G401 (cell line): ENCODE results near the gene AOAH. TPM values are rescaled to one million over a fixed set of nuclear protein-coding genes. Genes with fewer than 3 reads are reported as not detected.
"Not testable (repeated sequence)": the region's sequence is repeated elsewhere in the genome, so short reads cannot be mapped to it uniquely, and the experiment has no call there.

Experiments used
- DNase-seq: peaks from one replicate; pipeline ENCODE4 v3.0.0-alpha.2; 2015; ENCODE audit warnings: low spot score
- in situ Hi-C: cut with HindIII; loops from 2 replicates; pipeline ENCODE4 v1.10.0; 2016; ENCODE audit warnings: low sequenced_read_pairs, mixed read lengths
- total RNA-seq: library from RNA; depleted of rRNA; stranded (reverse); fragments of >200 nt; shearing (Covaris generic); gene quantifications from 2 replicates; pipeline ENCODE4 v1.2.3, GENCODE V29; 2014

The AOAH gene
- total RNA-seq, 1 experiment from 2014 or later, result 5.2 TPM

- no peak for DNase-seq
- in situ Hi-C loops, result no loop called here
Measured at GRCh38 chr7:36668080-36668479, 56.2 kb downstream of the AOAH start.

- in situ Hi-C loops, result no loop called here
- no peak for DNase-seq
Measured at GRCh38 chr7:36667007-36667745, 57.1 kb downstream of the AOAH start.

- in situ Hi-C loops, result no loop called here
- DNase-seq, result no peak
Measured at GRCh38 chr7:36663481-36663880, 60.8 kb downstream of the AOAH start.

- no peak for DNase-seq
- in situ Hi-C loops, result no loop called here
Measured at GRCh38 chr7:36661135-36661840, 63.0 kb downstream of the AOAH start.

GRCh38 chr7:36659638-36660341, 64.5 kb downstream of the AOAH start:
- in situ Hi-C loops, result no loop called here
- no peak for DNase-seq

- DNase-seq, result no peak
- in situ Hi-C loops, result no loop called here
Measured at GRCh38 chr7:36659172-36659516, 65.2 kb downstream of the AOAH start.

- in situ Hi-C loops, result no loop called here
- no peak for DNase-seq
Measured at GRCh38 chr7:36658335-36659171, 65.7 kb downstream of the AOAH start.

- in situ Hi-C loops, result no loop called here
Measured at GRCh38 chr7:36657036-36657660, 67.1 kb downstream of the AOAH start.

GRCh38 chr7:36654436-36654835, 69.9 kb downstream of the AOAH start:
- in situ Hi-C loops, result no loop called here

More at GRCh38 chr7:36657036-36657660, 67.1 kb downstream of the AOAH start:
- DNase-seq, result no peak

GRCh38 chr7:36653663-36654355, 70.5 kb downstream of the AOAH start:
- in situ Hi-C loops, result no loop called here
- no peak for DNase-seq

More at GRCh38 chr7:36654436-36654835, 69.9 kb downstream of the AOAH start:
- no peak for DNase-seq

GRCh38 chr7:36653008-36653662, 71.2 kb downstream of the AOAH start:
- in situ Hi-C loops, result no loop called here
- DNase-seq, result no peak

- in situ Hi-C loops, result no loop called here
- DNase-seq, result no peak
Measured at GRCh38 chr7:36652431-36652830, 71.9 kb downstream of the AOAH start.

GRCh38 chr7:36651404-36651803, 72.9 kb downstream of the AOAH start:
- in situ Hi-C loops, result no loop called here
- no peak for DNase-seq

- in situ Hi-C loops, result no loop called here
- no peak for DNase-seq
Measured at GRCh38 chr7:36650766-36651312, 73.5 kb downstream of the AOAH start.

- in situ Hi-C loops, result no loop called here
- no peak for DNase-seq
Measured at GRCh38 chr7:36650320-36650719, 74.0 kb downstream of the AOAH start.

- DNase-seq, in situ Hi-C loops: not testable (repeated sequence)
Measured at GRCh38 chr7:36649319-36649718, 75.0 kb downstream of the AOAH start.

GRCh38 chr7:36648441-36648840, 75.9 kb downstream of the AOAH start:
- in situ Hi-C loops, result no loop called here
- DNase-seq, result no peak
